Measurements from ENCODE around the gene PCDHGA5.
"Not testable (repeated sequence)": the region's sequence is repeated elsewhere in the genome, so short reads cannot be mapped to it uniquely, and the experiment has no call there.

- not testable (repeated sequence) for TF ChIP-seq CTCF (IDR thresholded peaks at IDR 0.05); POLR2AphosphoS5 (IDR thresholded peaks at IDR 0.05; ENCODE audit: insufficient read depth in 1 of 2, low read depth in 1 of 2); POLR2A (IDR thresholded peaks at IDR 0.05)
These were observed 50.7 kb downstream of the PCDHGA5 start for GRCh38 chr5:141414548-141415274.

Data from vagina (tissue), 2 donors.